MM.1S (cell line): ENCODE data around the gene PRKAR2B.

Source experiments
- DNase-seq: peaks from one replicate; pipeline ENCODE4 v3.0.0-alpha.2; 2015
- H2AFZ ChIP-seq: fragments of 300-600 bp; sonication (generic); 2 replicates; pipeline ENCODE4 v1.6.0; 2016; ENCODE audit warnings: antibody characterized with exemption, low read length
- H3F3A ChIP-seq: fragments of 300-600 bp; sonication (generic); 2 replicates; pipeline ENCODE4 v1.6.1; 2016; ENCODE audit warnings: mild to moderate bottlenecking, antibody characterized with exemption, low read length, moderate library complexity, mixed read lengths; ENCODE audit not compliant: insufficient read depth
- H3K27ac ChIP-seq: fragments of 300-600 bp; sonication (generic); 2 replicates; pipeline ENCODE4 v1.5.1; 2016; ENCODE audit warnings: mild to moderate bottlenecking, low read length
- H3K27me3 ChIP-seq: fragments of 300-600 bp; sonication (generic); replicated peaks from 2 replicates; pipeline ENCODE4 v1.6.0; 2016; ENCODE audit warnings: low read length; ENCODE audit not compliant: insufficient read depth
- H3K36me3 ChIP-seq: fragments of 300-600 bp; sonication (generic); replicated peaks from 2 replicates; pipeline ENCODE4 v1.6.1; 2016; ENCODE audit warnings: mild to moderate bottlenecking, low read length, mixed read lengths; ENCODE audit not compliant: insufficient read depth
- H3K4me1 ChIP-seq: fragments of 300-600 bp; sonication (generic); 2 replicates; pipeline ENCODE4 v1.6.1; 2016; ENCODE audit warnings: low read length, mixed read lengths
- H3K4me2 ChIP-seq: fragments of 300-600 bp; sonication (generic); 2 replicates; pipeline ENCODE4 v1.6.0; 2016; ENCODE audit warnings: low read depth, low read length
- H3K4me3 ChIP-seq: fragments of 300-600 bp; sonication (generic); 2 replicates; pipeline ENCODE4 v1.5.1; 2016; ENCODE audit warnings: low read length, mixed read lengths
- H3K79me2 ChIP-seq: fragments of 300-600 bp; sonication (generic); 2 replicates; pipeline ENCODE4 v1.6.1; 2016; ENCODE audit warnings: mixed run types, low read length, mixed read lengths
- H3K9ac ChIP-seq: fragments of 300-600 bp; sonication (generic); 2 replicates; pipeline ENCODE4 v1.6.1; 2016; ENCODE audit warnings: low read length, mixed read lengths
- H3K9me2 ChIP-seq: fragments of 300-600 bp; sonication (generic); replicated peaks from 2 replicates; pipeline ENCODE4 v1.6.1; 2016; ENCODE audit warnings: mild to moderate bottlenecking, low read length, mixed read lengths; ENCODE audit not compliant: insufficient read depth
- H3K9me3 ChIP-seq: fragments of 300-600 bp; sonication (generic); replicated peaks from 2 replicates; pipeline ENCODE4 v1.6.1; 2016; ENCODE audit warnings: mild to moderate bottlenecking, low read length, mixed read lengths; ENCODE audit not compliant: insufficient read depth
- H4K20me1 ChIP-seq: fragments of 300-600 bp; sonication (generic); 2 replicates; pipeline ENCODE4 v1.6.1; 2016; ENCODE audit warnings: mild to moderate bottlenecking, low read length, moderate library complexity, mixed read lengths; ENCODE audit not compliant: insufficient read depth
- EZH2 ChIP-seq: fragments of 300-600 bp; sonication (generic); optimal IDR thresholded peaks from 2 replicates; pipeline ENCODE3; 2017; ENCODE audit warnings: low read depth, mild to moderate bottlenecking, antibody characterized with exemption, low read length, mixed read lengths
- EZH2phosphoT487 ChIP-seq: fragments of 300-600 bp; sonication (generic); IDR thresholded peaks from 2 replicates; pipeline ENCODE4 v1.6.1; 2018; ENCODE audit warnings: antibody characterized with exemption, low read length
- TF ChIP-seq, protein P1 (sequence below): fragments of 300-600 bp; sonication (generic); IDR thresholded peaks from 2 replicates; pipeline ENCODE4 v1.5.1; 2016; ENCODE audit warnings: antibody characterized with exemption, low read length, mixed read lengths

The PRKAR2B gene

DNA sequence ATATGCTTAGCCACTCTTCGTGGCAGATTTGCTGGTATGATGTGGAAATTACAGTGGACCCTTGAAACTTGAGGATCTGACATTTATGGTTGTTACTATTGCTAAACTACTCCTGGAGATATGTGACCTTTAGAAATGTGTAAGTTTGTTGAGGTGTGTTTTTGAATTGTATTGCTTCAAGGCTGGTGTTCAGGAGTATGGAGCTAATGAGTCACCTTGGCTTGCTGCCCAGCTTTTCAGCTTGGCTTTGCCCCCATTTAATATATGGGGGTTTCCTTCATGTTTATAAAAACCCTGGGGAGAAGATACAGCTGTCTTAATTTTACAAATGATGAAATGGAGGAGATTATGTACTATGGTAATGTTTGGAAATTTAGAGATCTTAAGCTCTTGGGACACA lies 135.9 kb downstream of the PRKAR2B start:
- no peak overlapping the region for H2AFZ ChIP-seq
- H4K20me1 ChIP-seq = no peaks in the 10 kb centered on the region
- H3K4me3 ChIP-seq = no peak overlapping the region
- H3K9ac ChIP-seq = no peak overlapping the region
- H3K27ac ChIP-seq = no peak overlapping the region
- H3K9me2 ChIP-seq = no peaks in the 10 kb centered on the region
- no peak for DNase-seq
- H3K9me3 ChIP-seq = no peaks in the 10 kb centered on the region
- no peaks in the 10 kb centered on the region for H3F3A ChIP-seq
- H3K36me3 ChIP-seq = peaks cover 9% of the 10 kb centered on the region; the same call in 1 of the 2 replicates
- H3K79me2 ChIP-seq = peaks cover 36% of the 10 kb centered on the region
- TF ChIP-seq EZH2 = no peak
- no peak for TF ChIP-seq EZH2phosphoT487
- TF ChIP-seq, protein P1, sequence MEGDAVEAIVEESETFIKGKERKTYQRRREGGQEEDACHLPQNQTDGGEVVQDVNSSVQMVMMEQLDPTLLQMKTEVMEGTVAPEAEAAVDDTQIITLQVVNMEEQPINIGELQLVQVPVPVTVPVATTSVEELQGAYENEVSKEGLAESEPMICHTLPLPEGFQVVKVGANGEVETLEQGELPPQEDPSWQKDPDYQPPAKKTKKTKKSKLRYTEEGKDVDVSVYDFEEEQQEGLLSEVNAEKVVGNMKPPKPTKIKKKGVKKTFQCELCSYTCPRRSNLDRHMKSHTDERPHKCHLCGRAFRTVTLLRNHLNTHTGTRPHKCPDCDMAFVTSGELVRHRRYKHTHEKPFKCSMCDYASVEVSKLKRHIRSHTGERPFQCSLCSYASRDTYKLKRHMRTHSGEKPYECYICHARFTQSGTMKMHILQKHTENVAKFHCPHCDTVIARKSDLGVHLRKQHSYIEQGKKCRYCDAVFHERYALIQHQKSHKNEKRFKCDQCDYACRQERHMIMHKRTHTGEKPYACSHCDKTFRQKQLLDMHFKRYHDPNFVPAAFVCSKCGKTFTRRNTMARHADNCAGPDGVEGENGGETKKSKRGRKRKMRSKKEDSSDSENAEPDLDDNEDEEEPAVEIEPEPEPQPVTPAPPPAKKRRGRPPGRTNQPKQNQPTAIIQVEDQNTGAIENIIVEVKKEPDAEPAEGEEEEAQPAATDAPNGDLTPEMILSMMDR = no peak
- no peaks in the 10 kb centered on the region for H3K4me1 ChIP-seq
- H3K27me3 ChIP-seq = no peaks in the 10 kb centered on the region
- H3K4me2 ChIP-seq = no peak overlapping the region

DNA sequence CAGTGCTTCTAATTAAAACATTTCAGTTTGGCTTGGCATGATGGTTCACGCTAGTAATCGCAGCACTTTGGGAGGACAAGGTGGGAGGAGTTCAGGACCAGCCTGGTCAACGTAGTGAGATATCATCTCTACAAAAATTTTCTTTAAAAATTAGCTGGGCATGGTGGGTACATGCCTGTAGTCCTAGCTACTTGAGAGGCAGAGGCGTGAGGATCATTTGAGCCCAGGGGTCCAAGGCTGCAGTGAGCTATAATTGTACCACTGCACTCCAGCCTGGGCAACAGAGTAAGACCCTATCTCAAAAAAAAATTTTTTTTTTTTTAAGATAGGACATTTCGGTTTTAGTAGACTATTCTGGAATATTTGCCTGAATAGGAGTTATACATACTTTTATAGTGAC lies 136.7 kb downstream of the PRKAR2B start:
- H3K27me3 ChIP-seq = no peaks in the 10 kb centered on the region
- H3K9me2 ChIP-seq = no peaks in the 10 kb centered on the region
- DNase-seq = no peak
- no peak overlapping the region for H3K9ac ChIP-seq
- peaks cover 31% of the 10 kb centered on the region for H3K79me2 ChIP-seq
- no peak overlapping the region for H3K27ac ChIP-seq
- no peak overlapping the region for H3K4me2 ChIP-seq
- no peaks in the 10 kb centered on the region for H3K4me1 ChIP-seq
- TF ChIP-seq, protein P1 = no peak
- TF ChIP-seq EZH2 (no peak), EZH2phosphoT487 (no peak)
- no peak overlapping the region for H3K4me3 ChIP-seq
- no peaks in the 10 kb centered on the region for H4K20me1 ChIP-seq
- peaks cover 9% of the 10 kb centered on the region; the same call in 1 of the 2 replicates for H3K36me3 ChIP-seq
- H2AFZ ChIP-seq = no peak overlapping the region
- no peaks in the 10 kb centered on the region for H3K9me3 ChIP-seq
- H3F3A ChIP-seq = no peaks in the 10 kb centered on the region

DNA sequence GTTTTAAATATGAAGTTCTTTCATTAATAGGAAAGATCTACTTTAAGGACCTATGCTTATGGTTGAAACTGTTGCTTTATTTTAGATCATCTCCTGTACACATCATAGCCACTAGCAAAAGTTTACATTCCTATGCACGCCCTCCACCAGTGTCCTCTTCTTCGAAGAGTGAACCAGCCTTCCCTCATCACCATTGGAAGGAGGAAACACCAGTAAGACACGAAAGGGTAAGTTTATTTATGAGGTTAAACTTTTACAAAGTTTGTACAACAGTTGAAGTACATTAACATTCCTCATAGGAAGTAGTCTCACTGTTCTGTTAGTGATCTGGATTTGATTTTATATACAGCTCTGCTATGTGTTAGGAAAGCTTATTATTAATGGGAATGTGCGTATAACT lies 141.2 kb downstream of the PRKAR2B start:
- no peak overlapping the region for H3K4me2 ChIP-seq
- H3K9me3 ChIP-seq = no peaks in the 10 kb centered on the region
- H3K36me3 ChIP-seq = peaks cover 9% of the 10 kb centered on the region; the same call in 1 of the 2 replicates
- H4K20me1 ChIP-seq = no peaks in the 10 kb centered on the region
- no peaks in the 10 kb centered on the region for H3K27me3 ChIP-seq
- no peaks in the 10 kb centered on the region for H3K9me2 ChIP-seq
- no peak for DNase-seq
- H3F3A ChIP-seq = no peaks in the 10 kb centered on the region
- H3K9ac ChIP-seq = no peak overlapping the region
- no peaks in the 10 kb centered on the region for H3K79me2 ChIP-seq
- no peak overlapping the region for H3K4me3 ChIP-seq
- TF ChIP-seq EZH2phosphoT487 = no peak
- TF ChIP-seq, protein P1 = no peak
- no peak for TF ChIP-seq EZH2
- H3K27ac ChIP-seq = no peak overlapping the region
- no peak overlapping the region for H2AFZ ChIP-seq
- H3K4me1 ChIP-seq = no peaks in the 10 kb centered on the region
